ENCODE results near the gene DMRTC1. TPM values are rescaled to one million over a fixed set of nuclear protein-coding genes. Genes with fewer than 3 reads are reported as not detected.

Gene DMRTC1, protein sequence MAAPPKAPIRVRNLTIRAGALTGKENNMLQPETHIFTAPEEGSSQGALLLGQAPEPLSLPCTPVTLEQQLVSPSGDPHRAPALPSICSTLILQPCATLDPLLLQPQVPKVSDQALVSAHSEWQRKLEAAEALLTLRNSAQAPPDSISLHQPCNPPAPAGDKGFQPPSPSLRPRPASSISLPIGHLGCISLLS
- not detected in 2 replicates for total RNA-seq

DNA sequence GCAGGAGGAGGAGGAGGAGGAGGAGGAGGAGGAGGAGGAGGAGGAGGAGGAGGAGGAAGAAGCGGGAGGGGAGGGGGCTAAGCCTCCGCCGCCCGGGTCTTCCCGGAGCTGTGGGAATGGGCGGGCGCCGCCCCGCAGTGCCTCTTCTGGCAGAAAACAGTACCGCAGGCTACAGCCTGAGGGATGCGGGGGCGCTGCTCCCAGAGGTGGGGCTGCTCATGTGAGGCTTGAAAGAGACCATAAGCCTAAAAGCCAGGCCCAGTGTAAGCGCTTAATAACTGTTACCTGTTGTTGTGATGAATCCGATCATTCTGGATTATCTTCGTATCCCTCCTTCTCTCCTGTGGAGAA lies at the start of gene DMRTC1:
Gene DMRTC1, minus strand, starts transcription at position 19 of the 351 bp plus-strand sequence. CDS start 68,143 bp downstream, outside the sequence.

DNA sequence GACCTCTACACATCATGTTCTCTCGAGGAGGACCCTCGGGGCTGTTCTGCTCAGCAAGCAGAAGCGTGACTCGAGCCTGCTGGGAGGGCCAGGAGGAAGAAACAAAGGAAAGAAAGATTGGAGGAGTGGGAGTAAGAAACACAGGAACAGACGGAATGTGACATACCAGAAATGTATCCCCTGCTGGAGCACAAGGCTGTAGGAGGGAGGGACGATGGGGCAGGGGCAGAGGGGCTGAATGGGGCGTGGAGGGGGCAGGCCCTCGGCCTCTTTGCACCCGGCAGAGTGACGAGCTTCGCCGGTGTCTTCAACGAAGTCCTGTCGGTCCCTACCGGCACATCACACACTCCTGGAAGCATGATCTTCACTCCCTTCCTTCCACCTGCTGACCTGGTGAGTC lies 5.7 kb downstream of the DMRTC1 start, which contains the start of gene FAM236A:
Gene FAM236A, plus strand, starts transcription at position 301 of the 400 bp plus-strand sequence. Its CDS starts 57 bp downstream, at position 358.

DNA sequence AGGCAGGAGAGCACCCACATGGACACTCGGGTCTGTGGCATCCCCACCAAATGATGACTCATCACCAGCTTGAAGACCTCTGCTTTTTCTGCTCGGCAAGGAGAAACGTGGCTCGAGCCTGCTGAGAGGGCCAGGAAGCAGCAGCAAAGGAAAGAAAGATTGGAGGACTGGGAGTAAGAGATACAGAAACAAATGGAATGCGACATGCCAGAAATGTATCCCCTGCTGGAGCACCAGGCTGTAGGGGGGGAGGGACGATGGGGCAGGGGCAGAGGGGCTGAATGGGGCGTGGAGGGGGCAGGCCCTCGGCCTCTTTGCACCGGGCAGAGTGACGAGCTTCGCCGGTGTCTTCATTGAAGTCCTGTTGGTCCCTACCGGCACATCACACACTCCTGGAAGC lies 31.3 kb downstream of the DMRTC1 start, which contains the start of gene FAM236C:
Gene FAM236C, plus strand, starts transcription at position 301 of the 400 bp plus-strand sequence. CDS start 100 bp downstream, outside the sequence.

Other genes with a start within 250 kb of the DMRTC1 start
- 11.1 and 13.9 TPM in 2 replicates for gene PHKA1, start 229.5 kb downstream of the DMRTC1 start, total RNA-seq
- not detected in 2 replicates for gene DMRTC1B, start 166.9 kb downstream of the DMRTC1 start, total RNA-seq
- not detected in 2 replicates for gene FAM236B, start 161.2 kb downstream of the DMRTC1 start, total RNA-seq
- not detected in 2 replicates for gene FAM236D, start 135.6 kb downstream of the DMRTC1 start, total RNA-seq
- not detected in 2 replicates for gene FAM236C, start 31.2 kb downstream of the DMRTC1 start, total RNA-seq
- gene FAM236A, start 5.6 kb downstream of the DMRTC1 start, total RNA-seq = not detected in 2 replicates
- not detected in 2 replicates for gene PABPC1L2B, start 59.1 kb upstream of the DMRTC1 start, total RNA-seq
- not detected in 2 replicates for gene PABPC1L2A, start 135.7 kb upstream of the DMRTC1 start, total RNA-seq